ENCODE measurements around the gene R3HDM2. TPM values are rescaled to one million over a fixed set of nuclear protein-coding genes. Genes with fewer than 3 reads are reported as not detected.

Gene R3HDM2
- total and polyA plus RNA-seq, 2 of the 13 experiments (the other 11 are each of a cell fraction or from before 2014, with no cell fraction given): 11.1 to 23.5 TPM

- TF ChIP-seq ZNF652 (CRISPR knock-in tag; IDR thresholded peaks at IDR 0.05; ENCODE audit: borderline replicate concordance, low read depth) (no peak), ZNF646 (CRISPR knock-in tag; IDR thresholded peaks at IDR 0.05) (no peak), RBFOX2 (IDR thresholded peaks at IDR 0.05; ENCODE audit: low read depth, low read length) (peak; percentile 91), MED13 (CRISPR knock-in tag; IDR thresholded peaks at IDR 0.05) (0 out of 2 replicates have a peak, but pooled peaks have one; percentile 34), SAFB2 (CRISPR knock-in tag; IDR thresholded peaks at IDR 0.05; ENCODE audit: borderline replicate concordance, low read depth) (no peak; the same call in 1 of the 2 replicates), ZNF549 (CRISPR knock-in tag; IDR thresholded peaks at IDR 0.05) (no peak), SPEN (CRISPR knock-in tag; IDR thresholded peaks at IDR 0.05; ENCODE audit: low read depth) (peak; percentile 66), MYC (CRISPR knock-in tag; IDR thresholded peaks at IDR 0.05; ENCODE audit: borderline replicate concordance) (peak; percentile 75), CSRNP2 (CRISPR knock-in tag; conservative IDR thresholded peaks at IDR 0.05; ENCODE audit: low read depth) (no peak), TBP (CRISPR knock-in tag; IDR thresholded peaks at IDR 0.05) (0 out of 2 replicates have a peak, but pooled peaks have one; percentile 26), PRDM4 (CRISPR knock-in tag; IDR thresholded peaks at IDR 0.05; ENCODE audit: borderline replicate concordance) (no peak), RELA (CRISPR knock-in tag; IDR thresholded peaks at IDR 0.05) (no peak), CENPX (CRISPR knock-in tag; IDR thresholded peaks at IDR 0.05) (no peak), ZGPAT (CRISPR knock-in tag; IDR thresholded peaks at IDR 0.05) (peak; percentile 67; the same call in 1 of the 2 replicates)
Observed at GRCh38 chr12:57229634-57230380, 201.0 kb downstream of the R3HDM2 start, which contains the start of gene SHMT2 (continued).
